Measurements from ENCODE around the gene RHBDL1. TPM values are rescaled to one million over a fixed set of nuclear protein-coding genes. Genes with fewer than 3 reads are reported as not detected.

RHBDL1 gene
- total RNA-seq, 1 experiment from 2014 or later, result 12.7 TPM

DNA sequence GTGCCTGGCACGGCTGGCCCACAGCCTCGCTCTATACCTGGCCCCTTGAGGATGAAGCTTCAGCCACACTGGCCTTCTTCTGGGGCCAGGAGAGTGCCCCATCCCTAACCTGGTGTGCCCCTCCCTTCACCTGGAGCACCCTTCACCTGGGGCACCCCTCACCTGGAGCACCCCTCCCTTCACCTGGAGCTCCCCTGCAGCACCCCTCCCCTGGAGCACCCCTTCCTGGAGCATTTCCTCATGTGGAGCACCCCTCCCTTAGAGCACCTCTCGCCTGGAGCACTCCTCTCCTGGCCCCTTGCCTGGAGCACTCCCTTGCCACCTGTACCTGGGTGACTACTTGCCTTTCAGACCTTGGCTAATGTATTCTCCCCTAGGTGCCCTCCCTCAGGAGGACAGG is 32.5 kb downstream of the RHBDL1 start:
- Histone ChIP-seq H3K9me2 (ENCODE audit: insufficient read depth) (no peaks in the 10 kb centered on the region), H3K9ac (ENCODE audit: low read length) (no peak overlapping the region), H3K4me1 (ENCODE audit: control insufficient read depth in 1 of 2, insufficient read depth in 2 of 2, low read length in 2 of 2) (peaks cover 10 to 49% of the 10 kb centered on the region in 2 experiments), H2AFZ (ENCODE audit: low read depth, low read length, poor library complexity, severe bottlenecking) (no peak overlapping the region), H4K20me1 (ENCODE audit: insufficient read depth) (no peaks in the 10 kb centered on the region), H3K4me2 (ENCODE audit: low read length) (no peak overlapping the region), H3K27me3 (ENCODE audit: insufficient read depth, low read length) (no peaks in the 10 kb centered on the region), H3K27ac (ENCODE audit: low read depth, low read length) (no peak overlapping the region), H3K9me3 (ENCODE audit: control insufficient read depth in 1 of 2, insufficient read depth in 1 of 2, low read depth in 1 of 2, low read length in 2 of 2) (no peaks in the 10 kb centered on the region), H3K4me3 (replicated peaks in 1 of 2; ENCODE audit: low read depth in 1 of 2, low read length in 2 of 2) (no peak overlapping the region), H3K36me3 (ENCODE audit: control insufficient read depth in 1 of 2, insufficient read depth in 2 of 2, low read length in 2 of 2) (no peaks in the 10 kb centered on the region), H3K79me2 (ENCODE audit: insufficient read depth, low read length) (peaks cover 21% of the 10 kb centered on the region)
- RAD21 ChIA-PET (ENCODE audit: low non-redundant PET in 1 of 2, low total read pairs in 2 of 2, uncharacterized antibody in 2 of 2, unreplicated experiment in 2 of 2), result no interaction called here
- POLR2A ChIA-PET, result interaction anchor here (1.4 to 1.7 kb wide), 2 partner anchors 12 to 80 kb away, joined by 4 to 7 read pairs; partner anchors contain the start of genes CHTF18 and RPUSD1
- BruUV-seq (replicated peaks), result no TSS peak
- intact Hi-C loops (cut with micrococcal nuclease), result no loop called here
- ATAC-seq, result no peak
- CTCF ChIA-PET, result no interaction called here
- TF ChIP-seq, protein P1, sequence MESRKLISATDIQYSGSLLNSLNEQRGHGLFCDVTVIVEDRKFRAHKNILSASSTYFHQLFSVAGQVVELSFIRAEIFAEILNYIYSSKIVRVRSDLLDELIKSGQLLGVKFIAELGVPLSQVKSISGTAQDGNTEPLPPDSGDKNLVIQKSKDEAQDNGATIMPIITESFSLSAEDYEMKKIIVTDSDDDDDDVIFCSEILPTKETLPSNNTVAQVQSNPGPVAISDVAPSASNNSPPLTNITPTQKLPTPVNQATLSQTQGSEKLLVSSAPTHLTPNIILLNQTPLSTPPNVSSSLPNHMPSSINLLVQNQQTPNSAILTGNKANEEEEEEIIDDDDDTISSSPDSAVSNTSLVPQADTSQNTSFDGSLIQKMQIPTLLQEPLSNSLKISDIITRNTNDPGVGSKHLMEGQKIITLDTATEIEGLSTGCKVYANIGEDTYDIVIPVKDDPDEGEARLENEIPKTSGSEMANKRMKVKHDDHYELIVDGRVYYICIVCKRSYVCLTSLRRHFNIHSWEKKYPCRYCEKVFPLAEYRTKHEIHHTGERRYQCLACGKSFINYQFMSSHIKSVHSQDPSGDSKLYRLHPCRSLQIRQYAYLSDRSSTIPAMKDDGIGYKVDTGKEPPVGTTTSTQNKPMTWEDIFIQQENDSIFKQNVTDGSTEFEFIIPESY (IDR thresholded peaks at IDR 0.05; ENCODE audit: extremely low read depth, insufficient replicate concordance, low read length), result no peak
- TF ChIP-seq POLR2AphosphoS5 (IDR thresholded peaks at IDR 0.05; ENCODE audit: low read depth, low read length), result no peak
- TF ChIP-seq, protein P2, sequence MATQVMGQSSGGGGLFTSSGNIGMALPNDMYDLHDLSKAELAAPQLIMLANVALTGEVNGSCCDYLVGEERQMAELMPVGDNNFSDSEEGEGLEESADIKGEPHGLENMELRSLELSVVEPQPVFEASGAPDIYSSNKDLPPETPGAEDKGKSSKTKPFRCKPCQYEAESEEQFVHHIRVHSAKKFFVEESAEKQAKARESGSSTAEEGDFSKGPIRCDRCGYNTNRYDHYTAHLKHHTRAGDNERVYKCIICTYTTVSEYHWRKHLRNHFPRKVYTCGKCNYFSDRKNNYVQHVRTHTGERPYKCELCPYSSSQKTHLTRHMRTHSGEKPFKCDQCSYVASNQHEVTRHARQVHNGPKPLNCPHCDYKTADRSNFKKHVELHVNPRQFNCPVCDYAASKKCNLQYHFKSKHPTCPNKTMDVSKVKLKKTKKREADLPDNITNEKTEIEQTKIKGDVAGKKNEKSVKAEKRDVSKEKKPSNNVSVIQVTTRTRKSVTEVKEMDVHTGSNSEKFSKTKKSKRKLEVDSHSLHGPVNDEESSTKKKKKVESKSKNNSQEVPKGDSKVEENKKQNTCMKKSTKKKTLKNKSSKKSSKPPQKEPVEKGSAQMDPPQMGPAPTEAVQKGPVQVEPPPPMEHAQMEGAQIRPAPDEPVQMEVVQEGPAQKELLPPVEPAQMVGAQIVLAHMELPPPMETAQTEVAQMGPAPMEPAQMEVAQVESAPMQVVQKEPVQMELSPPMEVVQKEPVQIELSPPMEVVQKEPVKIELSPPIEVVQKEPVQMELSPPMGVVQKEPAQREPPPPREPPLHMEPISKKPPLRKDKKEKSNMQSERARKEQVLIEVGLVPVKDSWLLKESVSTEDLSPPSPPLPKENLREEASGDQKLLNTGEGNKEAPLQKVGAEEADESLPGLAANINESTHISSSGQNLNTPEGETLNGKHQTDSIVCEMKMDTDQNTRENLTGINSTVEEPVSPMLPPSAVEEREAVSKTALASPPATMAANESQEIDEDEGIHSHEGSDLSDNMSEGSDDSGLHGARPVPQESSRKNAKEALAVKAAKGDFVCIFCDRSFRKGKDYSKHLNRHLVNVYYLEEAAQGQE (IDR thresholded peaks at IDR 0.05; ENCODE audit: low read depth), result no peak
- no peak for DNase-seq (ENCODE audit: low read depth, low spot score)

Measured in HCT116 (cell line).